Measurements from ENCODE around the gene MT1M.
A peak's percentile ranks its signal among the peaks of the same experiment; 100 is the strongest.
"Not testable (repeated sequence)": the region's sequence is repeated elsewhere in the genome, so short reads cannot be mapped to it uniquely, and the experiment has no call there.

Gene MT1M

DNA sequence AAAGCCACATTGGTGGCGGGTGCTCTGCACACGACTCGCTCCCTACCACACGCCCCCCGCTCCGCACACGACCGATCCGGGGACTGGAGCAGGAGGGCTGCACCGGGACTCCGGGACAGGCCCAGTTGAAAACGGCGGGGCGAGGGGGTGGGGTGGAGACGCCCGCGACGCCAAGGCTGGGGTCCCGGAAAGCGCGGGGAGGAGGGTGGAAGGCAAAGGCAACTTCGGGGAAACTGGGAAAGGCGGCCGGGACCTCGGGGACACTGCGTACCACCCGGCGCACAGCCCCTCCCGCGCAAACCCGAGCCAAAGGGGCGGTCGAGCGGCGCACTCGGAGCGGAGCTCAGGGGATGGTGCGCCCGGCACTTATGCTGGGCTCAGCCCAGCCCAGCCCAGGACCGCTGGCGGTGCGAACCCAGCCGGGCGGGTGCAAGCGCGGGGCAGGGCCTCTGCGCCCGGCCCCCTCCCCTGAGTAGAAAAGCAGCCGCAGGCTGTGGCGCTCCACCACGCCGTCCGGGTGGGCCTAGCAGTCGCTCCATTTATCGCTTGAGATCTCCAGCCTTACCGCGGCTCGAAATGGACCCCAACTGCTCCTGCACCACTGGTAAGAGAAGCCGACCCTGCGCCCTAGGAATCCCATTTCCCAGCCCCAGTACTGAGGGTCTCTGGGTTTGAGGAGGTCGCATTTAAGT, at the start of gene MT1M:
Gene MT1M (plus strand): TSS at position 504 of the 692 bp plus-strand sequence. CDS start 73 bp downstream, at position 577.
- H3K27me3 ChIP-seq, result peaks cover 100% of the 10 kb centered on the region in 11 experiments
- H3K27ac ChIP-seq, result no peak within 1 kb of the TSS
- H3K4me1 ChIP-seq, result peaks cover 0 to 14% (median 4%) of the 10 kb centered on the region in 10 experiments; a peak in 5 of 20 replicates
- peak within 1 kb of the TSS in 2 of 10 experiments; percentile 18; a peak in 2 of 20 replicates for H3K4me3 ChIP-seq
- TF ChIP-seq Cebpa-rat (IDR thresholded peaks at IDR 0.05), result no peak
- H3K4me2 ChIP-seq, result peak within 1 kb of the TSS in 5 of 11 experiments; percentile 5 to 55 (median 18); a peak in 6 of 22 replicates
- peaks cover 0 to 63% (median 38%) of the 10 kb centered on the region in 11 experiments; a peak in 15 of 22 replicates for H4K20me1 ChIP-seq
- H3K9me3 ChIP-seq (replicated peaks in 1 of 11), result peaks cover 0 to 11% (median 6%) of the 10 kb centered on the region in 11 experiments; a peak in 12 of 22 replicates
- no peak within 1 kb of the TSS for H3K9ac ChIP-seq
- no peaks in the 10 kb centered on the region for H3K36me3 ChIP-seq

DNA sequence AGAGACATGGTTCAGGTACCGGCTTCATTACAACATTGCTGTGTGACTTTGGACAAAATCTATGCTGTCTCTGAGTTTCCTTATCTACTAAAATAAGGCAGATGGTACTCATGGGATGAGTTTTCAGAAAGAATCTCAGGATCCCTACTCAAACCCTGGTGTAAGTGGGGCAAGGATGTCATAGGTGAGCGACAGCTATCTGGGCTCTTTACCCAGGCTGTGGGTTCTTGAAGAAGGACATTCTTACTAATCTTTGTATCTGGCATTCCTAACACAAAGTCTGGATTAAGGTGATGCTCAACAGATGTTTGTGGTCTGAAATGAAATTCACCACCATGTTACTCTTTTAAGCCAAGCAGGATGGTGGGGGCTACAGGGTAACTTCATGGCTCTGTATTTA, 49.5 kb upstream of the MT1M start:
- not testable (repeated sequence) for H3K4me1 ChIP-seq; H3K9ac ChIP-seq; H3K36me3 ChIP-seq; H3K4me3 ChIP-seq; H3K27ac ChIP-seq; H4K20me1 ChIP-seq; H3K9me3 ChIP-seq (replicated peaks in 1 of 11); H3K27me3 ChIP-seq; H3K4me2 ChIP-seq

DNA sequence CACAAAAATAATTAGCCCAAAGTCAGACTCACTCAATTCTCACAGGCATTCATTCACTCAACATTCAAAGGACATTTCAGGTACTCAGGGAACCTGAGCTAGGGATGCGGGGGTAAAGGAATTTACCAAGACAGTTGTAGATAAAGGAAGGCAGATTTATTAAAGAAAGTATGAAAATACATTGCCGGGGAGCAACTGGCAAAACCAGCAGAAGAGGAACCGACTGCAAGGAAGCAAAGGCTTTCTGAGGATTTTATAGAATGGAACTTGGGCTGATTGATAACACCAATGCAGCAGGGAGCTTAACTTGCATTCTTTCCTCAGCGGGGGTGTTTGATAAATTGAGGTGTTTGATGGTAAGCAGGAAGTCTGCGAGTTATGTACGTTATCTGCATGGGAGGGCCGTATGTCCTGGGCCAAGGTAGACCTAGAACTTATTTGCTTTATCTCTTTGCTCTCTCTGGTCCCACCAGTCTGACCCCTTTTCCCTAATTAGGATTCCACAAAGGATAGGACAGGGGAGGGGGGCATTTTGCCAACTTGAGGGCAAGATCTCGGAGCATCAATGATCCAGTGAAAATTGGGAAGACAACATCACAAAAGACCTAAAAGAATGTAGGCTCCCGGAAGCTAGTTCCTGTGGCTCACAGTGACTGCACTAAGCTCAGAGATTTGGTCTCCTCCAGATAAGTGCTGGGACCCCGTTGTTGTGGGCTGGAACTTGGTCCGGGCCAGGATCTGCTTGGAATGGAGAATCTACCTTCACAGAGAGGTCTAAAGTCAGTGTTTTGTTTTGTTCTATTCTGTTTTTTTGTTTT, 48.9 kb upstream of the MT1M start:
- Histone ChIP-seq H3K27ac (no peak overlapping the region), H3K4me2 (no peak overlapping the region), H3K4me3 (no peak overlapping the region), H3K4me1 (no peaks in the 10 kb centered on the region), H3K9me3 (replicated peaks in 1 of 11) (no peaks in the 10 kb centered on the region; a peak in 1 of 22 replicates), H3K36me3 (no peaks in the 10 kb centered on the region), H4K20me1 (no peaks in the 10 kb centered on the region), H3K9ac (no peak overlapping the region), H3K27me3 (peaks cover 0 to 10% (median 2%) of the 10 kb centered on the region in 11 experiments; a peak in 15 of 22 replicates)
- no peak for TF ChIP-seq Cebpa-rat (IDR thresholded peaks at IDR 0.05)

DNA sequence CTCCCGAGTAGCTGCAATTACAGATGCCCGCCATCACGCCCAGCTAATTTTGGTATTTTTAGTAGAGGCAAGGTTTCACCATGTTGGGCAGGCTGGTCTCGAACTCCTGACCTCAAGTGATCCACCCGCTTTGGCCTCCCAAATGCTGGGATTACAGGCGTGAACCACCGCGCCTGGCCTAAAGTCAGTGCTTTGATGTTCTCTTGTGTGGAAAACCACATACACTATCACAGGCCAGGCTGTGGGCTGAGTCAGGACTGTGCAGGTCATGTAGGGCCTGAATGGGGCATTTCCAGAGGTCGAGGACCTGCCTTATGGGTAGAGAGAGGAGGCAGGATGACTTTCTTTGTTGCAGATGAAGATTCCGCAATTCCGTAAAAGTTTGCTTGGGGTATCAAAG, 48.2 kb upstream of the MT1M start:
- Histone ChIP-seq H3K4me3 (no peak overlapping the region), H3K4me2 (no peak overlapping the region), H3K36me3 (no peaks in the 10 kb centered on the region), H3K9me3 (replicated peaks in 1 of 11) (no peaks in the 10 kb centered on the region), H3K27me3 (peaks cover 5 to 17% (median 9%) of the 10 kb centered on the region in 11 experiments), H3K27ac (no peak overlapping the region), H4K20me1 (no peaks in the 10 kb centered on the region; a peak in 1 of 22 replicates), H3K9ac (no peak overlapping the region), H3K4me1 (no peaks in the 10 kb centered on the region)
- no peak for TF ChIP-seq Cebpa-rat (IDR thresholded peaks at IDR 0.05)

DNA sequence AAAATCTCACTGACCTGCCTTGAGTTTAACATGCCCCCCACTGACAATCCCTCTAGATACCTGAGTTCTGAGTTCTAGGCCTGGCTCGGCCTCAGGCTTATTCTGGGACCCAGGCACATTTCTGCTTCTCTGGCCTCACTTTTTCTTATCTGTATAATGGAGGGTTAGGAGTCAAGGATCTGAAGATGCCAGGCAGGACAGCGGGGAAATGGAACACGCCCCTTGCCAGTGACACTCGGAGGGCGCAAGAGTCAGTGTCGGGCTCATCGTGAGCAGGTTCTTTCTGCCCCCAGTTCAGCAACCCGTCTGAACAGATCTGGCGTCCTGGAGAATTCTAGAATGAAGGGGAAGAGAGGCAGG, 43.7 kb upstream of the MT1M start:
- Histone ChIP-seq H3K9ac (no peak overlapping the region), H3K4me3 (no peak overlapping the region)

DNA sequence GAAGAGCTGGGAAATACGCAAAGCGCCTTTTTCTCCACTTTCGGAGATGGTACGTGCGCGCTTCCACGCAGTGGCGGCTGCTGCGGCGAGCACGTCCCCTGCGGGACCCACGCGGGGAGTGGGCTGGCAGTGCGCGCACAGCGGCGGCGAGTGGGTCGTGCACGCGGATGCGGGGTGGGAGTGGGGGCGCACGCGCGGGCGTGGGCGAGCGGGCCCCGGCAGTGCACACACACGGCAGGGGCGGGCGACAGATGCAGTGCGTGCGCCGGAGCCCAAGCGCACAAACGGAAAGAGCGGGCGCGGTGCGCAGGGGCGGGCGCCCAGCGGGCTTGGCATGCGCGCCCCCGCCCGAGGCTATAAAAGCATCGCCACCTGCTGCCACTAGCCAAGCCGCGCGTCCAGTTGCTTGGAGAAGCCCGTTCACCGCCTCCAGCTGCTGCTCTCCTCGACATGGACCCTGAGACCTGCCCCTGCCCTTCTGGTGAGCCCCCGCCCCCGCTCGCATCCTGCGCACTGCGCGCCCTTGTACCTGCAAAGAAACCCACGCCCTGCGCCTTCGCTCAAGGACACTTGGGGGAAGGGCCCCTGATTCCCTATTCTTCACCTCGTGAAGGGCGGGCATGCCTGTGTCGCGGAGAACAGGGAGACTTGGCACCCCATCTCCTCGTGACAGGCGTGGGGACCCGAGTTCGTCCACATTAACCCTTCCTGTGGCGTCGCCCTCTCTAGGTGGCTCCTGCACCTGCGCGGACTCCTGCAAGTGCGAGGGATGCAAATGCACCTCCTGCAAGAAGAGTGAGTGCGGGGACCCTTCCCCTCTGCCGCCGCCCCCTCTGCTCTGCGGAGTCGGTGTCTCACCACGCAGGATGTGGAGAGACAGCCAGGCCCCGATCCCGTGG, 43.1 kb upstream of the MT1M start, which contains the start of gene MT3:
Gene MT3 (plus strand): TSS at position 388 of the 899 bp plus-strand sequence. CDS start 63 bp downstream, at position 451.
- Histone ChIP-seq H3K4me2 (no peak within 1 kb of the TSS), H3K27ac (no peak within 1 kb of the TSS), H4K20me1 (no peaks in the 10 kb centered on the region; a peak in 1 of 22 replicates), H3K9ac (no peak within 1 kb of the TSS), H3K4me1 (peaks cover 0 to 19% (median 7%) of the 10 kb centered on the region in 10 experiments; a peak in 13 of 20 replicates), H3K9me3 (replicated peaks in 1 of 11) (peaks cover 0 to 5% (median 0%) of the 10 kb centered on the region in 11 experiments; a peak in 2 of 22 replicates), H3K4me3 (no peak within 1 kb of the TSS), H3K36me3 (no peaks in the 10 kb centered on the region), H3K27me3 (peaks cover 18 to 30% (median 21%) of the 10 kb centered on the region in 11 experiments)
- no peak for TF ChIP-seq Cebpa-rat (IDR thresholded peaks at IDR 0.05)

More for the DNA sequence above, 43.7 kb upstream of the MT1M start:
- Histone ChIP-seq H3K36me3 (no peaks in the 10 kb centered on the region), H3K4me1 (peaks cover 0 to 19% (median 7%) of the 10 kb centered on the region in 10 experiments; a peak in 13 of 20 replicates), H3K27ac (no peak overlapping the region), H4K20me1 (no peaks in the 10 kb centered on the region; a peak in 1 of 22 replicates), H3K27me3 (peaks cover 18 to 30% (median 21%) of the 10 kb centered on the region in 11 experiments), H3K9me3 (replicated peaks in 1 of 11) (no peaks in the 10 kb centered on the region; a peak in 1 of 22 replicates), H3K4me2 (no peak overlapping the region)
- no peak for TF ChIP-seq Cebpa-rat (IDR thresholded peaks at IDR 0.05)

DNA sequence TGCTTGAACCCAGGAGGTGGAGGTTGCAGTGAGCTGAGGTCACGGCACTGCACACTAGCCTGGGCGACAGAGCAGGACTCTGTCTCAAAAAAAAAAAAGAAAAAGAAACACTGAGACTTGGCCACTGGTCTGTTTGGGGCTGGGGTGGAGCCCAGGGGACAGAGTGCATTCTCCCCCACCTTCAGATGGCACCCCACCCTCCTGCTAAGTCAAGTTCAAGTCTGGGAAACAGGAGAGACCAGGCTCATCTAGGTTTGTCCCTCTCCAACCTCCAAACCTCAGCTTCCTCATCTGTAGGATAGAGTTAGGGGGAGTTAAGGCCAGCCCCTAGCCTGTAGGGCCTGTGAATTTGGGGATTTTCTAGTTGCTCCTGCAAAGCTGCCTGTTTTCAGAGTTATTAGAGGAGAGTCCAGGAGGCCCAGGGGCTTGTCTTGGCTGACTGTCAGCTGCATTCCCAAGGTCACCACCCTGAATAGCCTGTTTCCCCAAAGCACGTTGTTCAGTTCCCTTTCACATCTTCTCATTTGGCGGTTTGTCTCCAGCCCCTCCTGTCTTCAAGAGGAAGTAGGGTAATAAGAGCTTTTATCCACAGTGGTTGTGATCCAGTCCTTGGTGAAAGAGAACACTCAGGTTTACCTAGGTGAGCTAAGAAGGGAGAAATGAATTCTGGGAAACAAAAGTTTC, 40.9 kb upstream of the MT1M start:
- Histone ChIP-seq H3K9ac (no peak overlapping the region), H3K27ac (no peak overlapping the region), H3K36me3 (no peaks in the 10 kb centered on the region), H3K9me3 (replicated peaks in 1 of 11) (peaks cover 0 to 5% (median 0%) of the 10 kb centered on the region in 11 experiments; a peak in 2 of 22 replicates), H3K4me3 (no peak overlapping the region), H3K4me1 (peaks cover 0 to 19% (median 7%) of the 10 kb centered on the region in 10 experiments; a peak in 13 of 20 replicates), H3K4me2 (peak overlapping the region in 7 of 11 experiments; percentile 8 to 69 (median 59); a peak in 11 of 22 replicates), H3K27me3 (peaks cover 18 to 30% (median 21%) of the 10 kb centered on the region in 11 experiments), H4K20me1 (no peaks in the 10 kb centered on the region; a peak in 1 of 22 replicates)
- no peak for TF ChIP-seq Cebpa-rat (IDR thresholded peaks at IDR 0.05)
